Germinal center (tissue), 1 donor: ENCODE results near the gene CCDC194.

Experiments used
- DNase-seq: peaks from one replicate; pipeline ENCODE4 v3.0.0; 2012; ENCODE audit warnings: mixed read lengths, low spot score

CCDC194 gene

GRCh38 chr19:17393914-17394313 is at the start of gene CCDC194:
Gene CCDC194, minus strand, starts transcription at chr19:17394196. Its CDS starts 38 bp downstream, at chr19:17394158.
- DNase-seq, result no peak

- DNase-seq, result peak; percentile 46
Observed at GRCh38 chr19:17441241-17442021, 47.4 kb upstream of the CCDC194 start.

GRCh38 chr19:17436874-17437267 is 42.9 kb upstream of the CCDC194 start:
- no peak for DNase-seq

- no peak for DNase-seq
Observed at GRCh38 chr19:17436094-17436873, 42.3 kb upstream of the CCDC194 start.

GRCh38 chr19:17435218-17435617 is 41.2 kb upstream of the CCDC194 start:
- no peak for DNase-seq

- DNase-seq, result no peak
Observed at GRCh38 chr19:17431417-17431816, 37.4 kb upstream of the CCDC194 start.

GRCh38 chr19:17429641-17430113 is 35.7 kb upstream of the CCDC194 start:
- no peak for DNase-seq

GRCh38 chr19:17424743-17425365 is 30.9 kb upstream of the CCDC194 start:
- peak; percentile 51 for DNase-seq

GRCh38 chr19:17423429-17424208 is 29.6 kb upstream of the CCDC194 start:
- DNase-seq, result no peak

- DNase-seq, result no peak
Observed at GRCh38 chr19:17421942-17422341, 27.9 kb upstream of the CCDC194 start.

GRCh38 chr19:17420475-17420924 is 26.5 kb upstream of the CCDC194 start:
- DNase-seq, result peak; percentile 40

- DNase-seq, result peak; percentile 99
Observed at GRCh38 chr19:17419621-17420474, 25.9 kb upstream of the CCDC194 start, which contains the start of gene MVB12A. Gene MVB12A, plus strand, starts transcription at chr19:17420047. Its CDS starts 89 bp downstream, at chr19:17420136.

GRCh38 chr19:17419154-17419620 is 25.2 kb upstream of the CCDC194 start:
- no peak for DNase-seq

- no peak for DNase-seq
Observed at GRCh38 chr19:17418710-17419109, 24.7 kb upstream of the CCDC194 start.

GRCh38 chr19:17415121-17415520 is 21.1 kb upstream of the CCDC194 start:
- DNase-seq, result no peak

GRCh38 chr19:17414097-17414496 is 20.1 kb upstream of the CCDC194 start:
- DNase-seq, result no peak

GRCh38 chr19:17411801-17412200 is 17.8 kb upstream of the CCDC194 start:
- no peak for DNase-seq

- DNase-seq, result no peak
Observed at GRCh38 chr19:17409990-17410389, 16.0 kb upstream of the CCDC194 start.

- peak; percentile 51 for DNase-seq
Observed at GRCh38 chr19:17406887-17407196, 12.8 kb upstream of the CCDC194 start.

- no peak for DNase-seq
Observed at GRCh38 chr19:17406046-17406886, 12.3 kb upstream of the CCDC194 start.
